GM10248 (cell line): ENCODE data around the gene IER5.

ENCODE experiments used
- CTCF ChIA-PET: fragments of 300-600 bp; sonication (Branson Sonifier 250); formaldehyde crosslinking; extraction: SDS; loops from one replicate; lab custom pipeline; 2021; ENCODE audit warnings: antibody characterized with exemption; lab: Yijun Ruan, JAX
- POLR2A ChIA-PET: fragments of 350-650 bp; sonication (Branson Sonifier 250); formaldehyde crosslinking; extraction: SDS; loops from one replicate; lab custom pipeline; 2020; ENCODE audit warnings: antibody characterized with exemption; lab: Yijun Ruan, JAX
- DNase-seq: peaks from one replicate; pipeline ENCODE4 v3.0.0; 2012; ENCODE audit errors: extremely low spot score
- TF ChIP-seq, protein P1 (sequence below): IDR thresholded peaks from 2 replicates; pipeline ENCODE4 v1.5.1; 2012; ENCODE audit warnings: mild to moderate bottlenecking, low read depth; ENCODE audit errors: extremely low read depth, missing control alignments, control extremely low read depth

Gene IER5

DNA sequence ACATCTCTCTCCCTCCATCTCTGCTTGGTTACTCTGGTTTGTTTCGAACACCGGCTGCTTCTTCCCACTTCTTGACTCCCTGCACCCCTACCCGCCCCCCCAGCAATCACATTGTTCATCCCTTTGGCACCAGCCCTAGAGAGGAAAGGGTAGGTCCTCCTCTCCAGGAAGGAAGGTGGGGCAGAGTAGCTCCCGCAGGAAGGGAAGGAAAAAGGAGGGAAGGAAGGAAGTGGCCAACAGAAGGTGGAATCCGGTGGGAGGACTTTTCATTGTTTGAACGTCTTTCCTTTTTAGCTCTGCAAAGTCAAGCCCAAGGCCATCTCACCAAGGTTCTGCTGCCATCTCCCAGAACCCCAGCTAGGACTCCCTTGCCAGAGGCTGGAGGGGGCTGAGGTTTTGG, 18.0 kb downstream of the IER5 start:
- ChIA-PET POLR2A (interaction anchor here (1.2 to 11.8 kb wide), 4 partner anchors 9 to 26 kb away, joined by 6 to 110 read pairs (median 8); partner anchors contain the start of gene IER5), CTCF (interaction anchor here (1.5 to 12.5 kb wide), 7 partner anchors 10 to 47 kb away, joined by 3 to 107 read pairs (median 18); no protein-coding TSS in a partner anchor)
- no peak for DNase-seq
- TF ChIP-seq, protein P1, sequence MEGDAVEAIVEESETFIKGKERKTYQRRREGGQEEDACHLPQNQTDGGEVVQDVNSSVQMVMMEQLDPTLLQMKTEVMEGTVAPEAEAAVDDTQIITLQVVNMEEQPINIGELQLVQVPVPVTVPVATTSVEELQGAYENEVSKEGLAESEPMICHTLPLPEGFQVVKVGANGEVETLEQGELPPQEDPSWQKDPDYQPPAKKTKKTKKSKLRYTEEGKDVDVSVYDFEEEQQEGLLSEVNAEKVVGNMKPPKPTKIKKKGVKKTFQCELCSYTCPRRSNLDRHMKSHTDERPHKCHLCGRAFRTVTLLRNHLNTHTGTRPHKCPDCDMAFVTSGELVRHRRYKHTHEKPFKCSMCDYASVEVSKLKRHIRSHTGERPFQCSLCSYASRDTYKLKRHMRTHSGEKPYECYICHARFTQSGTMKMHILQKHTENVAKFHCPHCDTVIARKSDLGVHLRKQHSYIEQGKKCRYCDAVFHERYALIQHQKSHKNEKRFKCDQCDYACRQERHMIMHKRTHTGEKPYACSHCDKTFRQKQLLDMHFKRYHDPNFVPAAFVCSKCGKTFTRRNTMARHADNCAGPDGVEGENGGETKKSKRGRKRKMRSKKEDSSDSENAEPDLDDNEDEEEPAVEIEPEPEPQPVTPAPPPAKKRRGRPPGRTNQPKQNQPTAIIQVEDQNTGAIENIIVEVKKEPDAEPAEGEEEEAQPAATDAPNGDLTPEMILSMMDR = no peak

DNA sequence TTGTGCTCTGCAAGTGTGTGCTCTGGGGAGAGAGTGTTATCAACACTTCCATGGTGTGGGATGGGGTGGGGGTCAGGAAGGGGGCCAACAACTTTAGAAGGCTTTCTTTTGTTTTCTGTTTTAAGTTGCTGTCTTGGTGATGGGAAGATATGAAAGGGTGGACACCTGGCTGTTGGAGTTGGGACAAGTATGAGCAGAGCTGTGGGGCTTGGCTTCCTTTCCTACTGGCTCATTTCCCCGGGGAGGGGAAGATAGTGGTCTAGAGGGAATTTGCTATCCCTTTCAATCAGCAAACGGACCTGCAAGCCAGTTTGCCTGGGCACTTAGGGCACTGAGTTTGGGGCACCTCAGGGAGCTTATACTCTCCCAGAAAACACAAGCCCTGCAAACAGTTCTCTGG, 19.2 kb downstream of the IER5 start:
- TF ChIP-seq, protein P1 = no peak
- CTCF ChIA-PET = interaction anchor here (1.5 to 12.5 kb wide), 6 partner anchors 9 to 45 kb away, joined by 4 to 107 read pairs (median 27); no protein-coding TSS in a partner anchor
- DNase-seq = no peak
- POLR2A ChIA-PET = interaction anchor here (0.5 to 11.8 kb wide), 5 partner anchors 10 to 124 kb away, joined by 3 to 110 read pairs (median 3); partner anchors contain the start of gene IER5

DNA sequence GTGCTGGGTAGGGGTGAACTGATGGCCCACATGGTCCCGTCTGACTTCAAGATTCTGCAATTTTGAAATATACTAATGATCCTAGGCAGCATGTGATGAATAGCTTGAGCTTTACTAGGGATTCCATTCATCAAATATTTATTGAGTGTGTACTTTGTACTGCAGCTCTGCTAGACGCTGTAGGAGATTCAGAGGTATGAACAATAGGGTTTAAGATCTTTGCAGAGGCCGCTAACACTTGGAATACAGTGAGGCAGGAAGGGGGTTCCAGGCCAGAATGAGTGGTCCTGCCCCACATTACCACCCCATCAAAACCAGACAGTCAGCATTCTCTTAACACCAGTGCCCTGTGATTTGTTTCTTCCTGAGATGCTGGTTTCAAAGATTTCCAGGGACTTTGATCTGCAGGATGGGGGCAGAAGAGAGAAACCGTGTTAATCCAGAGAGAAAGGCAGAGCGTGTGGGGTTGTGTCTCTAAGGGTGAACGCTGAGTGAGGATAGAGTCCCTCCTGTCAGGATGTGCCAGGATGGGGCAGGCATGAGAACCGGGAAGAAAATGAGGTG, 19.9 kb downstream of the IER5 start:
- ChIA-PET CTCF (interaction anchor here (2.1 to 12.5 kb wide), 6 partner anchors 8 to 33 kb away, joined by 4 to 107 read pairs (median 27); no protein-coding TSS in a partner anchor), POLR2A (interaction anchor here (0.8 to 11.8 kb wide), 3 partner anchors 9 to 18 kb away, joined by 3 to 110 read pairs (median 9); partner anchors contain the start of gene IER5)
- TF ChIP-seq, protein P1 = no peak
- DNase-seq = no peak

DNA sequence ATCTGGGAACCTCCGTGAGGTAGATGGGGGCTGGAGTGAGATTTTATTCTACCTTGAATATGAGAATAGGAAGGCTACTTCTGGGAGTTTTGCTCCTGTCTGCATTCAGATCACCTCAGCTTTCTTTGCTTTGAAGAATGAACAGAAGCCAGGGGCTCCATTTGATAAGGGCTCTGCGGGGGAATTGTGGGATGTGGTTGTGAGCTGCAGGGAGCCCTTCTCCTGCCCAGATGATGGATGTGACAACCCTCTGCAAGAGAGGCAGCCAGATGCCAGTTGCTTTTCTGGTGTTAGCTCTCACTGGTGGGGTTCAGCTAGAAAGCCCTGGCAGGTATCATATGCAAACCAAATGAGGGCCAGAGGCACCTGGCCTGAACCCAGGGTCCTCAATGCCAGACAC, 21.5 kb downstream of the IER5 start:
- POLR2A ChIA-PET = interaction anchor here (1.2 kb wide), 1 partner anchor 21 kb away, joined by 5 read pairs; the partner anchor contains the start of gene IER5
- TF ChIP-seq, protein P1 = no peak
- CTCF ChIA-PET = interaction anchor here (1.0 to 12.5 kb wide), 6 partner anchors 8 to 47 kb away, joined by 3 to 107 read pairs (median 10); no protein-coding TSS in a partner anchor
- no peak for DNase-seq

DNA sequence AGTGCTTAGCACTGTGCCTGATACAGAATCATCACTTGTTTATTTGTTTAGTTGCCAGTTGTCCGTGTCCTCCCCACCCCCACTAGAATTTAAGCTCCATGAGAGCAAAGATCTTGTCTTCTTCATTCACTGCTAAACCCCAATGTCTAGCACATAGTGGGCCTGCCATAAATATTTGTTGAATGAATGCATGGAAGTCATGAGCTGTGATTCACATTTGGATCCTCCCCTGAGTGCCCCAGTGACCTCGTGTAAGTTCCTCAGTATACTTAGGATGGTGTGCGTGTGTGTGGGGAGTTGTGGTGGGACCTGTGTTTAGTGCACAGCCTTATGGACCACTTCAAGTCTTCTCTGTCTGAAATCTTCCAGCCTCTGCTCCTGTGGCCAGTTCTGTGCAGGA, 23.1 kb downstream of the IER5 start:
- TF ChIP-seq, protein P1 = no peak
- ChIA-PET POLR2A (interaction anchor here (1.3 kb wide), 1 partner anchor 21 kb away, joined by 4 read pairs; no protein-coding TSS in a partner anchor), CTCF (interaction anchor here (1.1 to 12.5 kb wide), 5 partner anchors 10 to 30 kb away, joined by 3 to 107 read pairs (median 6); no protein-coding TSS in a partner anchor)
- no peak for DNase-seq

DNA sequence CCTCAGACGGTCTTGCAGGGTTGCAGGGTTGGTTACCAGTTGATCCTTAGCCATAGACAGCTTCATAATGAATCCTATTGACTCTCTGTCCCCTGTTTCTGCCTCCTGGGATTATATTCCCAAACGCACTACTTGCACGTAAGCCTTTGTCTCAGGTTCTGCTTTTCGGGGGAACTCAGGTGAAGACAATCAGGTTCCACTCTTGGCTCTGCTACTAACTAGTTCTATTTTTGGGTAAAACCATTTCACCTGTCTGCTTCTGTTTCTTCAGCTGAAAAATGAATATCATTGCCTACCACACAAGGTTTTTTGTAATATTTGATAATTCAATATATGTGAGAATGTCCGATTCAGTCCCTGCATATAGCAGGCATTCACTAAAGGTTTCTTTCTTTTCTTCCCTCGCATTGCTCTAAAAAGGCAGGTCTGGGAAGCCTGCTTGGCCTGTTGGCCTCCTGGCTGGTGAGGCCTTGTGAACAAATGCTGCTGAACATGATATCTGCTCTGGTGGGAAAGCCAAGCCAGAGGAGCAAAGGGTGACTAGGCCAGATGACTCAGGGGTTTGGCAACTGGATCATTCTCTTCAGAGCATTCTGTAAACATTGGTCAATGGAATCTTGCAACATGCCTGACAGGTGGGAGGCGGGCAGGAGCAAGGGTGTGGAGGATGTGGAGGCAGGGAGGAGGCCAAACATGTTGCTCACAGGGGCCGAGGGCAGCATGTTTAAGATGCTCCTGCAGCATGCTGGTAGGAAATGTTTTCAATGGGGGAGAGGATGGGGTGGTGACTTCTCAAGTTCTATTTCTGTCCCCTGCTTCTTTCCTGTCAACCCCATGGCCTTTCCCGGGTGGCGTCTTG, 23.8 kb downstream of the IER5 start:
- CTCF ChIA-PET = interaction anchor here (0.8 to 12.5 kb wide), 5 partner anchors 10 to 74 kb away, joined by 3 to 107 read pairs (median 6); no protein-coding TSS in a partner anchor
- POLR2A ChIA-PET = interaction anchor here (1.3 kb wide), 1 partner anchor 21 kb away, joined by 4 read pairs; no protein-coding TSS in a partner anchor
- TF ChIP-seq, protein P1 = no peak
- DNase-seq = no peak
